IPS DF 6.9 (cell line): Measurements from ENCODE around the gene WASHC2A.
"Not testable (repeated sequence)": the region's sequence is repeated elsewhere in the genome, so short reads cannot be mapped to it uniquely, and the experiment has no call there.

ENCODE experiments used
- DNase-seq: peaks from one replicate; pipeline ENCODE4 v3.0.0-alpha.2; 2013; ENCODE audit warnings: low read depth, low spot score
- H3K27ac ChIP-seq: one replicate; pipeline ENCODE4 v1.5.1; 2013; ENCODE audit warnings: low read length, control low read depth
- H3K27me3 ChIP-seq: 2 replicates; pipeline ENCODE4 v1.6.1; 2013; ENCODE audit warnings: mild to moderate bottlenecking, low read length; ENCODE audit not compliant: control insufficient read depth, insufficient read depth
- H3K36me3 ChIP-seq: 2 replicates; pipeline ENCODE4 v1.6.1; 2013; ENCODE audit warnings: low read length; ENCODE audit not compliant: control insufficient read depth, insufficient read depth
- H3K4me1 ChIP-seq: 2 replicates; pipeline ENCODE4 v1.6.1; 2013; ENCODE audit warnings: low read length; ENCODE audit not compliant: control insufficient read depth, insufficient read depth
- H3K4me3 ChIP-seq: 2 replicates; pipeline ENCODE4 v1.5.1; 2013; ENCODE audit warnings: mild to moderate bottlenecking, low read length
- H3K9me3 ChIP-seq: 2 replicates; pipeline ENCODE4 v1.6.1; 2013; ENCODE audit warnings: low read length, inconsistent platforms; ENCODE audit not compliant: control insufficient read depth, insufficient read depth
- WGBS: extraction: QIAGEN DNeasy Blood & Tissue Kit; methylation state at CpG from one replicate; pipeline ENCODE4 v1.1.7; 2013; ENCODE audit warnings: mixed read lengths, missing lambda C conversion rate; ENCODE audit not compliant: insufficient read length, insufficient coverage; 5-methylcytosine and 5-hydroxymethylcytosine counted together

Gene WASHC2A

DNA sequence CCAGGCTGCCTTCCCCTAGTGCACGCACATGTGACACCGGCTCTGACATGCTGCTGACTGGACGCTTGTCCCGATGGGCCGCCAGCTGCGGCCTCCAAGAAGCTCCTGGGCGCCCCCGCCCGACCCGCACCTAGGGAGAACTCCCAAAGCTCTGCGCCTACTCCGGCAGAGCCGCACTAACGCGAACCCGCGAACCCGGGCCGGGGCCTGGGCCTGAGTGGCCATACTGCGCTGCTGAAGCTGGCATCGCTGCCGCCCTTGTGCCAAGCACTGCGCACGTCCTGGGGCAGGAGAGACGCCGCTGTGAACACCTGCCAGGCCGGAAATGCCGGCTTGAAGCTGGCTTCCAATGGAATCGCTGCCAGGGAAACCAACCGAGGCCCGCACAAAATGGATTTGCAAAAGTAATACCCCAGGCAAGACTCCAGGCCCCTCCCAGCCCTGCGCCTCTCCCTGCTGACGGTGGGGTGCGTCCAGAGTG is 85.1 kb downstream of the WASHC2A start:
- no CpG with 5 or more reads among the region's 34 CpGs for WGBS
- no peak overlapping the region for H3K27ac ChIP-seq
- H3K4me3 ChIP-seq: no peak overlapping the region

DNA sequence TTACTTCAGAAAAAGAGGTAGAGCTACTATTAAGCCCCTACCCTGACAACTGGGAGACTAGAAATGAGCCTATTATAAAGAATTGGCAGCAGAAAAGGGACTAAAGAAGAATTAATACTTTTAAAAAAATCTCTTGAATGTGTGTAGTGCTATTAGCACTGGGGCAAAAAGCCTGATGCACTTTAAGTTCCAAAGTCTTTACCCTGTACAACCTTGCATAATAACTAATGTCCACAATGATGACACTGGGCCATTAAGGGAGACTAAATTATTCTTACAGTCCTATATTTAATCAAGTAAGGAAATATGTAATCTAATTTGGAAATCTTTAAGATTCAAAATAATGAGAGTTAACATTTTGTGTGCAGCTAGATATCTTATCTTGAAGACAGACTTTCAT is 90.1 kb downstream of the WASHC2A start:
- not testable (repeated sequence) for H3K4me1 ChIP-seq, H3K9me3 ChIP-seq, H3K36me3 ChIP-seq, H3K27ac ChIP-seq, DNase-seq, H3K27me3 ChIP-seq, H3K4me3 ChIP-seq

More for the DNA sequence above, 85.1 kb downstream of the WASHC2A start:
- no peak for DNase-seq
- Histone ChIP-seq H3K4me1 (no peaks in the 10 kb centered on the region), H3K36me3 (no peaks in the 10 kb centered on the region), H3K27me3 (no peaks in the 10 kb centered on the region), H3K9me3 (no peaks in the 10 kb centered on the region)

DNA sequence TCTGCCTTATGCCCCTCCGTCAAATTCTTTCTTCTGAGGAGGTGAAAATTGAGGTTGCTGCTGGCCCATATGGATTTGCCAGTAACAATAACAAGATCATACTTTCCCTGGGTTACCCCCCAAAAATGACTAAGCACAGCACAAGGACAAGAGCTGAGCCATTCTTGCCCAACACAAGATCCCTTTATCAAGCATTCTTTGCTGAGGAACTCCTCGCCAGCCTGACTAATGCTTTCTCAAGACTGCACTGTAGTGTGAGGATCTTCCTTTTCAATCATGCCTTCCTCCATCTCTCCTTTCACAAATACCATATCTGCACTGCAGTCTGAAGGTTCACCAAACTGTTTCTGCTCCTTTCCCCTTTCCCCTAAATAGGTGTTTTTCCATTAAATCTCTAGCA is 92.1 kb downstream of the WASHC2A start:
- H3K9me3 ChIP-seq, H3K27me3 ChIP-seq, H3K36me3 ChIP-seq, H3K4me1 ChIP-seq, H3K27ac ChIP-seq, DNase-seq, H3K4me3 ChIP-seq: not testable (repeated sequence)
- WGBS: no CpG with 5 or more reads among the region's 2 CpGs

DNA sequence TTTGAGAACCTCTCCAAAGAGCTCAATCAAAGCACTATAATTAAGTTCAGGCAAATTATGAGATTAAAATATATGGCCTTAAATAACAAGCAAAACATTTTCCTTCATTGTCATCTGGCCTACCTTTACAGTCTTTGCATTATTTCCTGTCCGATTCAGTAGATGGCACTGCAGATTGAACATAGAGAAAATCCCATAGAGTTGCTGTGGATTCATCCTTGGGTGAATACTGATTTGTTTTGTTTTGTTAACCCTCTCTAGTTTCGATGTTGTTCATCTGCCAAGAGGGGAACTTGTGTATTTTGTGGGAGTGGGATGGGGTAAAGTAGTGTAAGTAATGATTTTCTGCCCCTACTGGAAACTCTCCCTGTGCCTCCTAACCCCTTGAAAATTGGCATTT is 97.3 kb downstream of the WASHC2A start:
- H3K27ac ChIP-seq, H3K27me3 ChIP-seq, H3K9me3 ChIP-seq, H3K4me1 ChIP-seq, H3K36me3 ChIP-seq, DNase-seq, H3K4me3 ChIP-seq: not testable (repeated sequence)
- WGBS: no CpG with 5 or more reads among the region's 2 CpGs

DNA sequence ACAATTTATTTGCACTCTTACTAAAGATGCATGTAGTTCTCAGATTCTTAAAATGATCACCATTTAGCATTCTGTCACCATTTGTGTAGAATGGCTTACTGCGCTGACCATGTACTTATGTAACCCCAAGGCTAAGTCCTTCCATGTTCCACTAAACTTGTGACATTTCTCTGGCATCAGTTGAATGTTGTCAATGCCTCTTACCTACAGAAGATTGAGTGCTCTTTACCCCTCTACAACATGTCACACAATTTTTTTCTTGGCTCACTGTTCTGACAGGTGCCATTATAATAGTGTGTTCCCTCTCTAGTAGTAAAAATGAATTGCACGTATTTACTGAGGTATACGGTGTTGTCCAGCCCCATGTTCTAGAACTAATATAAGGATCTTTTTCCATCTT is 100.1 kb downstream of the WASHC2A start:
- not testable (repeated sequence) for H3K4me3 ChIP-seq, DNase-seq, H3K27me3 ChIP-seq, H3K36me3 ChIP-seq, H3K4me1 ChIP-seq, H3K9me3 ChIP-seq, H3K27ac ChIP-seq
- WGBS: no CpG with 5 or more reads among the region's 3 CpGs

DNA sequence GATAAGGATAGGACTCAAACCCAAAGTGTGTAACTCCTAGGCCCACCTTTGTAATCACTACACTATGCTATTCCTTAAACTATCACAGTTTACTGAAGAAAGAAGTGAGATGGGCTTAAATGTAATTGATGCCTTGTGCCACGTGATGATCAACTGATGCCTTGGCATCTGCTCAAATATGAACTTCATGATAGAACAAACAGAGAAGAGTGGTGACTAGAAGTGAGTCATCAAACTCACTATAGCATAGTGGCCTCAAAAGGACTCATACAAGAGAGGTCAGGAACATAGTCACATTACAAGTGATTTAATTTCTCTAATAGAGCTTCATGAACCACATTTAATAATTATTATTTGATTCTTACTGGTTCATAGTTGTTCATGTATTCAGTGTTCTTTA is 101.8 kb downstream of the WASHC2A start:
- H3K27me3 ChIP-seq, H3K4me1 ChIP-seq, H3K36me3 ChIP-seq, H3K9me3 ChIP-seq, H3K27ac ChIP-seq, DNase-seq, H3K4me3 ChIP-seq: not testable (repeated sequence)
- no CpG with 5 or more reads among the region's 1 CpG for WGBS

DNA sequence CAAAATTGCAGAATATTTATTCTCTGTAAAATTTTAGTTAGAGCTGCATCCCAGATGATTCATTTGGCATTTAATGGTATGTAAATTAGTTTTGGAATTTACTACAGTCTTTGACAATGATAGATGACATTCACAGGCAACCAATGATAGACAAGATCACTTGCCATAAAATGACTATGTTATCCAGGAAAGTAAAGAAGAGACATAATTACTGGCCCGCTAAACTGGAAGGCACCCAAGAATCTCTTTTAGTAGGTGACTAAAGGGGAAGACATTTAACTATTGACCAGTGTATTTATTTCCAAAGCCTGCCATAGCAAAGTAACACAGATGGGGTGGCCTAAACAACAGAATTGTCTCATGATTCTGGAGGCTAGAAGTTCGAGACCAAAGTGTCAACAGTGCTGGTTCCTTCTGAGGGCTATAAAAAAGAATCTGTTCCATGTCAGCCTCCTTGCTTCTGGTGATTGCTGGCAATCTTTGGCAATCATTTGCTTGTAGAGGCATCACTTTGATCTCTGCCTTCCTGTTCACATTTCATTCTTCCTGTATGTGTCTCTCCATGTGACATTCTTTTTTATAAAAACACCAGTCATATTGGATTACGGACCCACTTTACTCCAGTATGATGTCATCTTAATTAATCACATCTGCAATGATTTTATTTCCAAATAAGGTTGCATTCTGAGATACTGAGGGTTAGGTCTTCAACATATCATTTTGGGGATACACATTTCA is 107.2 kb downstream of the WASHC2A start:
- H3K36me3 ChIP-seq, H3K9me3 ChIP-seq, H3K27me3 ChIP-seq, DNase-seq, H3K4me3 ChIP-seq, H3K27ac ChIP-seq, H3K4me1 ChIP-seq: not testable (repeated sequence)
- WGBS: no CpG with 5 or more reads among the region's 3 CpGs
